Eye (tissue), 1 donor: ENCODE results near the gene AMOTL1.
A peak's percentile ranks its signal among the peaks of the same experiment; 100 is the strongest.

ENCODE experiments used
- DNase-seq: peaks from one replicate; pipeline ENCODE4 v3.0.0-alpha.2; 2015

AMOTL1 gene

GRCh38 chr11:94858012-94858705 is 90.0 kb downstream of the AMOTL1 start:
- DNase-seq: no peak

- no peak for DNase-seq
Observed at GRCh38 chr11:94860333-94860732, 92.2 kb downstream of the AMOTL1 start.

- no peak for DNase-seq
Observed at GRCh38 chr11:94861306-94861845, 93.2 kb downstream of the AMOTL1 start.

GRCh38 chr11:94862926-94863880 is 95.0 kb downstream of the AMOTL1 start:
- DNase-seq: no peak

GRCh38 chr11:94864506-94865045 is 96.4 kb downstream of the AMOTL1 start:
- DNase-seq: no peak

- no peak for DNase-seq
Observed at GRCh38 chr11:94866231-94866822, 98.2 kb downstream of the AMOTL1 start.

GRCh38 chr11:94866936-94867795 is 99.0 kb downstream of the AMOTL1 start:
- no peak for DNase-seq

GRCh38 chr11:94868468-94868867 is 100.3 kb downstream of the AMOTL1 start:
- no peak for DNase-seq

- no peak for DNase-seq
Observed at GRCh38 chr11:94869186-94869585, 101.0 kb downstream of the AMOTL1 start.

- no peak for DNase-seq
Observed at GRCh38 chr11:94870422-94870821, 102.3 kb downstream of the AMOTL1 start.

GRCh38 chr11:94871491-94872185 is 103.5 kb downstream of the AMOTL1 start:
- DNase-seq: no peak

- no peak for DNase-seq
Observed at GRCh38 chr11:94873916-94874540, 105.9 kb downstream of the AMOTL1 start.

GRCh38 chr11:94876222-94876621 is 108.1 kb downstream of the AMOTL1 start:
- DNase-seq: no peak

GRCh38 chr11:94876645-94877442 is 108.7 kb downstream of the AMOTL1 start:
- DNase-seq: peak; percentile 75

GRCh38 chr11:94877443-94878200 is 109.5 kb downstream of the AMOTL1 start:
- DNase-seq: no peak

- no peak for DNase-seq
Observed at GRCh38 chr11:94879006-94879405, 110.8 kb downstream of the AMOTL1 start.

GRCh38 chr11:94880216-94880615 is 112.1 kb downstream of the AMOTL1 start:
- no peak for DNase-seq

GRCh38 chr11:94882931-94883330 is 114.8 kb downstream of the AMOTL1 start:
- DNase-seq: no peak

GRCh38 chr11:94883878-94884277 is 115.7 kb downstream of the AMOTL1 start:
- no peak for DNase-seq
